GM19351 (cell line): ENCODE results near the gene SLC35F1.

Experiments
- ATAC-seq: cut with Tn5 transposase; IDR thresholded peaks from one replicate; pipeline ENCODE4 v1.9.1; 2021; ENCODE audit warnings: mild to moderate bottlenecking, moderate library complexity; ENCODE audit not compliant: unreplicated experiment

The SLC35F1 gene

DNA sequence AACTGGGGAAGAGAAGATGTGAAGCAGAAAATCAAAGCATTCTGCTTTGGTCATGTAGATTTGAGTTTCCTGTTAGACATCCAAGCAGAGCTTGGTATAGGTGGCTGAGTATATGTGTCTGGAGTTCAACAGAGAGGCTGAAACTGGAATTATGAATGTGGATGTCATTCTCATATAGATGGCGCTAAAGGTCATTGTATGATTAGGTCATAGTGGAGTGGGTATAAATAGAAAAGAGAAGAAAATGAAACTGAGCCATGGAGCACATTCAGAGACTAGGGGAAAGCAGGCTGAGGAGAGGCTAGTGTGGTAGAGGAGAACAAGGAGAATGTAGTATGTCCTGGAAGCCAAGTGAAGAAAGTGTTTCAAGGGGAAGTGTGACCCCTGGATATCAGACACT lies 345.4 kb downstream of the SLC35F1 start:
- peak; percentile 94 for ATAC-seq

DNA sequence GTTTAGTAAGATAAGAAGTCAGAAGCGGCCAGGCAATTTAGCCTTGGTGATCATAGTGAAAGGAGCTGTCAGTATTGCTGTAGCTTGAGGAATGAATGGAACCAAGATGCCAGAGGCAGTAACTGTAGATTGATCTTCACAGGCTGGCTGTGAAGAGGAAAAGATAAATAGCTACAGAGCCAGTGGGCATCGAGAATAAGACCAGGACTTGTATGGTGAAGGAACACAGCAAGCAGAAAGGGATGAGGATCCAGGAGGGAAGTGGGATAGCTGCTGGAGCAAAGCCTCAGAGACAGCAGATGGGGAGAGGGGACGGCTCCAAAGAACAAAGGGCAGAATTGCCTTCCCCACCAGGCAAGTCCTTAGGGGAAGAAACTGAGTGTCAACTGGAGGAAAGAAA lies 346.7 kb downstream of the SLC35F1 start:
- no peak for ATAC-seq

DNA sequence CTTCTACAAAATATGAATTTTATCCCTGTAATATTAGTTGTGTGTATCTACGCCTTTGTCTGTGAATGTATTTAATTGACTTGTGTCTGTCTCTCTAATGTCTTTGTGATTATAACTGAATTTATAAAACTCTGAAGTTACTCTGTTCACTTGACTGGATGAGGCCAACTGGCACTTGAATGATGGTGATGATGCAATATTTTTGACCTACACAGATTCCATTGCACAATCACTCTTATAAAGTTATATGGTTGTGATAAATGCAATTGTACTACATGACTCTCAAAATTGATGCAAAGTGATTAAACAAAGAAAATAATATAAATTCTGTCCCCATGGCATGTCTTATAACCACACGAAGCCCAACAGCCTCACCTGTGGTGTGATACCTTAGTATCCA lies 353.8 kb downstream of the SLC35F1 start:
- no peak for ATAC-seq

DNA sequence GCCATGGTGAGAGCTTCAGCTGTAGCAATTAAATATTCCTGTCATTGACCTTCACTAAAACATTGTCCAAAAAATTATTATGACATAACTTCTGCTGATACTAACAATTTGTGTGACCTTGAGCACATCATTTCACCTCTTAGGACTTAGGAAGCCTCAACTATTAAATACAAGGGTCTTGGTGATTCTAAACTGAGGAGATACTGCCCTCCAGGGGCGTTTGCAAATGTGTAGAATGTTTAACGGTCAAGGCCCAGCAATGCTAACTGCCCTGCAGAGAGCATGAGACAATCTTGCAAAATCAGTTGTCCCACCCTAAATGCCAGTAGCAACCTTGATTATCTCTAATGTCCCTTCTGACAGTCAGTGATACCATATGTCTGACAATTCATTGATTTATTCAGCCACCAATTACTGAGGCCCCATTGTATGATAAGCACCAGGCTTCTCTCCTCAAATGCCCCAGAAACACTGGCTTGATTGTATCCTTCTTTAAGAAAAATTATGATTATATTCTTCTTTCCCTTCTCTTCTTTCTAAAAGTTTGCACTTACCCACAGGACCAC lies 356.9 kb downstream of the SLC35F1 start:
- peak; percentile 67 for ATAC-seq

- no peak for ATAC-seq
These were observed 362.6 kb downstream of the SLC35F1 start for GRCh38 chr6:118269659-118270058.

GRCh38 chr6:118277631-118278030 lies 370.6 kb downstream of the SLC35F1 start:
- ATAC-seq, result no peak

DNA sequence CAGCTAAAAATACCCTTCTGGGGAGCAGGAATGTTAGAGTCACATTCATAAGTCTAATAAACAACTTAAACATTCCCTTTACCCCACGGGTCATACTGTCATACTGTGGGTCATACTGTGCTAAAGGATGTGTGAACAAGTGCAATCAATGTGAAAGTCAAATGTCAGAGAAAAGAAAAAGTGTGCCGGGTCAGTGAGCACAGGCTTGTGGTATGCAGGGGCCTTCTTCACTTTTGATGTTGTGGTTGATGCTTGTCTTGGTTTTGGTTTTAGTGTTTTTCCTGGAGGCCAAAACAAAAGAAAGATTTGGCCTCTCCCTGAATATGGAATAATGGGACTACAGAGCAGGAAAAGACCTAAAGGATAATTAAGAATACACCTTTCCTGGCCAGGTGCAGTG lies 373.1 kb downstream of the SLC35F1 start:
- peak; percentile 99 for ATAC-seq

DNA sequence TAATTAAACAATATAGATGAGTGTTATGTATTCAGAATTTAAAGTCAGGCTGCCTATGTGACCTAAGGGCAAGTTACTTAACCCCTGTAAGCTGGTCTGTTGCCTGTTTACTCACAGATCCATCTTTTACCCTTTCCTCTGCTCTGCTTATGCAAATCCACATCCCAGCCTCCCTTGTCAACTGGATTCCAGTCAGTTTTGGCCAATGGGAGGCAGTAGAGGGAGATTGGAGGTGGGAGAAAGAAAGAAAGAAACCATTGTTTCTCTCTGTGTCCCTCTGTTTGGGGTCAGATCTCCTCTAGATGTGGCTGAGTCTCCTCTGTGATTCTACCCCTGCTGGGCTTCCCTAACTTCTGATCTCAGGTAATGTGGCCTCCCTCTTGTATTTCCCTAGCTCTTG lies 374.2 kb downstream of the SLC35F1 start:
- no peak for ATAC-seq

DNA sequence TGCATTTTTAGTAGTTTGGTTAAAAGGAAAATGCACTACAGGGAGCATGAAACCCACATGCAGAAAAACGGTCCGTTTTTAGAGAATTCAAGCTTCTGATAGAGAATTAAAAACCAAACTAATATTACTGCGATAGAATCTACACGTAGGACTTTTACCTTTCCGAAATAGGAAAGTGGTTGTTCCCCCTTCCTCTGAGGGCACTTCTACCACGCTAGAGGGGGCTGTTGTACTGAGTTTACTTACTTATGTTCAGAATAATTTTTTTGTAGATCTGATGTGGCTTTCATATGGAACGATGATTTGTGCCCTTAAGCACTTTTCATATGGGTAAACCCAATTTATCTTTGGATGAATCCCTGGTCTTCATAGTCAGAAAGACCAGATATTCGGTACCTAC lies 376.7 kb downstream of the SLC35F1 start:
- no peak for ATAC-seq

- no peak for ATAC-seq
These were observed 377.8 kb downstream of the SLC35F1 start for GRCh38 chr6:118284736-118285360.

- ATAC-seq, result no peak
These were observed 378.7 kb downstream of the SLC35F1 start for GRCh38 chr6:118285791-118286190.

- ATAC-seq, result no peak
These were observed 381.5 kb downstream of the SLC35F1 start for GRCh38 chr6:118288355-118289124.

DNA sequence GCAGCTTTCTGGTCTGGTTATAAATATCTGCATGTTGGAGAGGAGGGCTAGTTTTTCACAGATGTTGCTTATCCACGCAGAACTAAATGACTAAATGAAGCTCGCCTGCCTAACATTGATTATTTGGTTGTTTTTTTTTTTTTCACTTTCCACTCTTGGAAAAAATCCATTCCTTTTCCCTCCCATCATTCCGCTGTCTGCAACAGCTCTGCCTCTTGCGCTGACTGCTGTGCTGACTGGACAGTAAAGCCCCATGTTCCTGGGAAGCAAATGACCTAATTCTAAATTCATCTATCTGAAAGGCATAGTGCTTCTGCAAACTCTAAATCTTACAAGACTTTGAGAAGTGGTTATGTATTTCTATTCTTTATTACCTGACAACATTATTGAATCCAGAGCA lies 385.5 kb downstream of the SLC35F1 start:
- no peak for ATAC-seq

DNA sequence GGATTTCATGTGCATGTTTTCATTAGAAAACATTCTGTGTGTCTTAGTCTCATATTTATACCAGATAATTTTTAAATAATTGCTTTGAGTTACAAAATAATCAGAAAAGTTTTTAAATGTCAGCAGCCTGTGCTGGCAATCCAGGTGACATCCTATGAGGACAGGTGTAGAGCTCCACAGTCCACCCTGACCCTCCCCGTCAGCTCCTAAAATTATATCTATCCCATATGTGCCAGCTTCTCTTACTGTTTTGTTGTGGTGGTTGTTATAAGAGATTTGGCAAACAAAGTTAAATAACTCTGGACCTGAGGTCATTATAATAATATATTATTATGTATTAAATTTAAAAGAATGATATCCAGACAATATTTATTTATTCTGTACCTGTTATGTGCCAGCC lies 387.8 kb downstream of the SLC35F1 start:
- ATAC-seq, result no peak

DNA sequence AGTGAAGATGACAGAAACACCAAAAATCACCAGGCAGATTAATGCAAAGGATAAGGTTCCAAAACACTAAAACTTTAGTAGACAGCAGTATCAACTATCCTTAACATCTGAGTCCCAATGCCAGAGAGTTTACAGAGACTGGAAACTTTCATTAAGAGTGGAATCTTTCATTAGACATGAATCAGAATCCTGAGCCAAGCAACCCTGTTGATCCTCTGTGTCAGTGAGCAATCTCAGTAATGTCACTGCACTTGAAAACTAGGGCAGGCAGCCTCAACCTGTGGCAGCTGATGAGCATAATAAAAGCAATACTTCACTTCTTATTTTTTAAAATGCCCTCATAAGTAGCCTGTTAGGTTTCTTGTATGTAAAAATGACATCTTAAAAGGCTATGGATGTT lies 388.3 kb downstream of the SLC35F1 start:
- ATAC-seq, result no peak

- no peak for ATAC-seq
These were observed 389.3 kb downstream of the SLC35F1 start for GRCh38 chr6:118296129-118296901.

DNA sequence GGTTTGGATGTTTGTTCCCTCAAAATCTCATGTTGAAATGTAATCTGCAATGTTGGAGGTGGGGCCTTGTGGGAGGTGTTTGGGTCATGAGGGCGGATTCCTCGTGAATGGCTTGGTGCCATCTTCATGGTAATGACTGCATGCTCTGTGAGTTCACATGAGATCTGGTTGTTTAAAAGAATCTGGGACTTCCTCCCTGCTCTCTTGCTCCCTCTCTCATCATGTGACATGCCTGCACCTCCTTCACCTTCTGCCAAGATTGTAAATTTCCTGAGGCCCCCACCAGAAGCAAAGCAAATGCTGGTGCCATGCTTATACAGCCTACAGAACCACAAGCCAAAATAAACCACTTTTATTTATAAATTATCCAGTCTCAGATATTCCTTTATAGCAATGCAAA lies 390.8 kb downstream of the SLC35F1 start:
- no peak for ATAC-seq

- ATAC-seq, result no peak
These were observed 391.7 kb downstream of the SLC35F1 start for GRCh38 chr6:118298476-118299427.

DNA sequence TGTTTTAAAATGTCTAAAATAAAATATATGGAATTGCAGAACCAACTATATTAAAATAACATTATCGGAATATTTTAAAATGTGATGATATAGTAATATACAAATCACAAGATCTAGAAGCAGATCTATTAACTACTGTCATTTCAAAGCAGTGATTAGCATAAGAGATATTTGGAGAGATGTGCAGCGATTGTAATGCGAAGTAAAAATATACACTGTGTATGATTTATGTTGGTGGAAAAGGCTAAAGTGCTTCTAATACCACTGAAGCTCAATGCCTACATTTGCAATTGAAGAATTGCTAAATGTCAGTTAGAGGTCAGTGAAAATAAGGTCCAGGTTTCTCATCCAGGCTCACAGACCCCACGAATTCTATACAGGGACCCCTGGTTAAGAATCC lies 392.4 kb downstream of the SLC35F1 start:
- ATAC-seq, result no peak

- ATAC-seq, result no peak
These were observed 397.3 kb downstream of the SLC35F1 start for GRCh38 chr6:118304321-118304720.
